MM.1S (cell line): ENCODE results near the gene CLDN19.

Experiments
- CTCF ChIP-seq: fragments of 300-600 bp; sonication (generic); IDR thresholded peaks from 2 replicates; pipeline ENCODE4 v1.5.1; 2016; ENCODE audit warnings: antibody characterized with exemption, low read length, mixed read lengths
- EZH2phosphoT487 ChIP-seq: fragments of 300-600 bp; sonication (generic); IDR thresholded peaks from 2 replicates; pipeline ENCODE4 v1.6.1; 2018; ENCODE audit warnings: antibody characterized with exemption, low read length

DNA sequence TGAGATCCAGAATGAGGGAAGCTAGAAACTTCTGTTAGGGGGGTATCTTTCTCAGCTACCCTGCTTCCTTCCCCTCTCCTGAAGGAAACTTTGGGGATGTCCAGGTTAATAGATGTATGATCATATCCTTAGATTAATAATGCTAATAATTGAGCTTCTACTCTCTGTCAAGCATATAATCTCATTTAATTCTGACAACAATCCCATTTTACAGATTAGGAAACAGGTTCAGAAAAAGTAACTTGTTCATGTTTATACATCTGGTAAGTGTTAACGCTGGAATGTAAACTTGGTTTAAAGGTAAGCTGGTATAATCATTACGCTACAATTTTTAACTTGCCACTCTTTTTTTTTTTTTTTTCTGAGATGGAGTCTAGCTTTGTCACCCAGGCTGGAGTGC, 43.1 kb upstream of the CLDN19 start:
- TF ChIP-seq CTCF (no peak), EZH2phosphoT487 (no peak)
